HepG2 (cell line): ENCODE measurements around the gene CA11. TPM values are rescaled to one million over a fixed set of nuclear protein-coding genes. Genes with fewer than 3 reads are reported as not detected.

Experiments used
- ASH2L ChIP-seq: fragments of 300-600, 200-600 bp; sonication (generic); IDR thresholded peaks from 2 replicates; pipeline ENCODE4 v1.7.0; 2017; ENCODE audit warnings: low read depth, mild to moderate bottlenecking, moderate library complexity, mixed read lengths, low read length; ENCODE audit not compliant: insufficient read length
- CBX1 ChIP-seq: IDR thresholded peaks from one replicate; pipeline ENCODE4 v1.6.1; 2016; ENCODE audit warnings: antibody characterized with exemption, low read depth
- CREB1 ChIP-seq, 2 experiments: fragments of 450-650 bp in 1 of 2; IDR thresholded peaks; 2 replicates each; pipeline ENCODE4 v1.6.1; 2016 to 2017; ENCODE audit warnings: control low read depth in 1 of 2, mild to moderate bottlenecking in 1 of 2, missing compliant biosample characterization in 1 of 2, missing genetic modification characterization in 1 of 2
- HHEX ChIP-seq: IDR thresholded peaks from 2 replicates; pipeline ENCODE4 v1.6.1; 2016; ENCODE audit warnings: control low read depth
- ISL2 ChIP-seq: sonication (generic); formaldehyde crosslinking; IDR thresholded peaks from 2 replicates; pipeline ENCODE4 v1.5.0; 2020; ENCODE audit warnings: missing genetic modification reagents
- KAT2B ChIP-seq: fragments of 150-350 bp; IDR thresholded peaks from 2 replicates; pipeline ENCODE4 v1.6.1; 2014; ENCODE audit warnings: low read depth, low read length, borderline replicate concordance
- KDM2A ChIP-seq: sonication (generic); formaldehyde crosslinking; IDR thresholded peaks from 2 replicates; pipeline ENCODE4 v1.4.0; 2020; ENCODE audit warnings: low read depth, missing genetic modification reagents, borderline replicate concordance
- MAZ ChIP-seq, 2 experiments: sonication (generic) in 1 of 2; formaldehyde crosslinking in 1 of 2; IDR thresholded peaks; 2 replicates each; pipeline versions ENCODE4 v1.5.0 to v1.6.1; 2012 to 2020; ENCODE audit warnings: low read depth in 2 of 2, mild to moderate bottlenecking in 2 of 2, borderline replicate concordance in 1 of 2, improper control_type of control experiment in 1 of 2, low read length in 1 of 2, missing genetic modification reagents in 1 of 2, moderate library complexity in 1 of 2
- MLLT10 ChIP-seq: sonication (generic); formaldehyde crosslinking; IDR thresholded peaks from 2 replicates; pipeline ENCODE4 v1.4.0; 2020; ENCODE audit warnings: missing genetic modification reagents
- MYPOP ChIP-seq: sonication (generic); formaldehyde crosslinking; IDR thresholded peaks from 2 replicates; pipeline ENCODE4 v1.8.1; 2023; ENCODE audit warnings: mild to moderate bottlenecking, moderate library complexity, missing genetic modification reagents
- PHF21A ChIP-seq: sonication (generic); formaldehyde crosslinking; IDR thresholded peaks from 2 replicates; pipeline ENCODE4 v1.5.0; 2020; ENCODE audit warnings: mild to moderate bottlenecking, missing genetic modification reagents
- PLRG1 ChIP-seq: fragments of 450-650 bp; conservative IDR thresholded peaks from 2 replicates; pipeline ENCODE4 v1.6.1; 2016
- RARG ChIP-seq: sonication (generic); formaldehyde crosslinking; IDR thresholded peaks from 2 replicates; pipeline ENCODE4 v1.4.0; 2020; ENCODE audit warnings: low read depth, mild to moderate bottlenecking, missing genetic modification reagents
- RFXAP ChIP-seq: sonication (generic); formaldehyde crosslinking; IDR thresholded peaks from 2 replicates; pipeline ENCODE4 v1.4.0; 2020; ENCODE audit warnings: missing genetic modification reagents, borderline replicate concordance
- SAP130 ChIP-seq: IDR thresholded peaks from 2 replicates; pipeline ENCODE4 v1.6.1; 2016; ENCODE audit warnings: low read depth
- SP1 ChIP-seq, 2 experiments: fragments of 450-650 bp in 1 of 2; sonication (generic) in 1 of 2; formaldehyde crosslinking in 1 of 2; IDR thresholded peaks; 2 replicates each; pipeline versions ENCODE4 v1.4.0 to v1.6.1; 2016 to 2020; ENCODE audit warnings: missing genetic modification reagents in 1 of 2
- TBX3 ChIP-seq: fragments of 450-650 bp; IDR thresholded peaks from 2 replicates; pipeline ENCODE4 v1.6.1; 2017; ENCODE audit warnings: antibody characterized with exemption, mild to moderate bottlenecking, inconsistent platforms, borderline replicate concordance
- THAP11 ChIP-seq: IDR thresholded peaks from 2 replicates; pipeline ENCODE4 v1.6.1; 2016; ENCODE audit warnings: missing biosample characterization, missing genetic modification reagents
- XRCC5 ChIP-seq: fragments of 200-400 bp; formaldehyde crosslinking; optimal IDR thresholded peaks from 2 replicates; pipeline ENCODE3; 2017; ENCODE audit warnings: mild to moderate bottlenecking, low read length
- YEATS2 ChIP-seq: sonication (generic); formaldehyde crosslinking; IDR thresholded peaks from 2 replicates; pipeline ENCODE4 v1.4.0; 2020; ENCODE audit warnings: missing genetic modification reagents, borderline replicate concordance
- ZNF143 ChIP-seq: sonication (generic); formaldehyde crosslinking; IDR thresholded peaks from 2 replicates; pipeline ENCODE4 v1.4.0; 2020; ENCODE audit warnings: missing genetic modification reagents
- ZNF501 ChIP-seq: sonication (generic); formaldehyde crosslinking; IDR thresholded peaks from 2 replicates; pipeline ENCODE4 v1.5.1; 2020; ENCODE audit warnings: mild to moderate bottlenecking, moderate library complexity, missing genetic modification reagents
- ZNF546 ChIP-seq: sonication (generic); formaldehyde crosslinking; conservative IDR thresholded peaks from 2 replicates; pipeline ENCODE4 v1.8.1; 2023; ENCODE audit warnings: mild to moderate bottlenecking, missing genetic modification reagents
- ZNF709 ChIP-seq: sonication (generic); formaldehyde crosslinking; IDR thresholded peaks from 2 replicates; pipeline ENCODE4 v1.5.0; 2020; ENCODE audit warnings: mild to moderate bottlenecking, missing genetic modification reagents
- ZZZ3 ChIP-seq: sonication (generic); formaldehyde crosslinking; IDR thresholded peaks from 2 replicates; pipeline ENCODE4 v1.4.0; 2020; ENCODE audit warnings: missing genetic modification reagents, mild to moderate bottlenecking, borderline replicate concordance
- polyA plus RNA-seq, 8 experiments: library from polyadenylated mRNA; depleted of rRNA in 3 of 8; stranded (reverse) in 7 of 8; unstranded in 1 of 8; fragments of >200 nt; fragmentation: Illumina TruSeq in 4 of 8; extraction: Trizol in 4 of 8; gene quantifications; 2 replicates each; pipeline versions ENCODE4 v1.2.1 to v1.2.3, GENCODE V29; 2011 to 2016; ENCODE audit warnings: low read depth in 4 of 8, missing spikeins in 1 of 8, mixed read lengths in 1 of 8; ENCODE audit not compliant: insufficient read depth in 1 of 8
- total RNA-seq, 5 experiments: library from RNA; depleted of rRNA; stranded (reverse); fragments of >200 nt; fragmentation: Illumina TruSeq; extraction: Trizol; gene quantifications; 2 replicates each; pipeline ENCODE4 v1.2.3, GENCODE V29; 2016; ENCODE audit warnings: low read depth in 1 of 5
- TF ChIP-seq, protein P1 (sequence below): sonication (generic); formaldehyde crosslinking; IDR thresholded peaks from 2 replicates; pipeline ENCODE4 v1.8.1; 2022; ENCODE audit warnings: low read depth, mild to moderate bottlenecking, missing genetic modification reagents
- TF ChIP-seq, protein P2 (sequence below): IDR thresholded peaks from 2 replicates; pipeline ENCODE4 v1.6.1; 2016; ENCODE audit warnings: control low read depth

The CA11 gene
- total and polyA plus RNA-seq, 2 of the 13 experiments (the other 11 are each of a cell fraction or from before 2014, with no cell fraction given) = 0.41 to 0.58 TPM

- TF ChIP-seq HHEX (CRISPR knock-in tag) (no peak), THAP11 (CRISPR knock-in tag) (peak; percentile 87), MAZ (IDR thresholded peaks at IDR 0.05; ENCODE audit: borderline replicate concordance, low read depth, low read length) (peak; percentile 35; the same call in 1 of the 2 replicates), MAZ (CRISPR knock-in tag; IDR thresholded peaks at IDR 0.05; ENCODE audit: low read depth) (no peak), MYPOP (CRISPR knock-in tag) (no peak), PHF21A (CRISPR knock-in tag) (peak; percentile 50; the same call in 1 of the 2 replicates), ASH2L (no peak), ZNF546 (CRISPR knock-in tag) (no peak), RARG (CRISPR knock-in tag) (no peak), ZZZ3 (CRISPR knock-in tag) (no peak), SP1 (IDR thresholded peaks at IDR 0.05) (no peak), SP1 (CRISPR knock-in tag; IDR thresholded peaks at IDR 0.05) (peak; percentile 51; the same call in 1 of the 2 replicates), KDM2A (no peak), SAP130 (CRISPR knock-in tag) (peak; percentile 74), PLRG1 (no peak), ISL2 (CRISPR knock-in tag) (no peak), MLLT10 (CRISPR knock-in tag) (no peak), TBX3 (no peak), KAT2B (no peak), ZNF709 (CRISPR knock-in tag) (no peak), RFXAP (CRISPR knock-in tag) (peak; percentile 59; the same call in 1 of the 2 replicates), YEATS2 (CRISPR knock-in tag) (peak; percentile 70; the same call in 1 of the 2 replicates), ZNF143 (CRISPR knock-in tag) (peak; percentile 40; the same call in 1 of the 2 replicates), CBX1 (no peak), XRCC5 (peak; percentile 19), CREB1 (IDR thresholded peaks at IDR 0.05) (peak; percentile 71; the same call in 1 of the 2 replicates), CREB1 (CRISPR knock-in tag; IDR thresholded peaks at IDR 0.05) (peak; percentile 76), ZNF501 (CRISPR knock-in tag) (0 out of 2 replicates have a peak, but pooled peaks have one; percentile 28)
- TF ChIP-seq, protein P1, sequence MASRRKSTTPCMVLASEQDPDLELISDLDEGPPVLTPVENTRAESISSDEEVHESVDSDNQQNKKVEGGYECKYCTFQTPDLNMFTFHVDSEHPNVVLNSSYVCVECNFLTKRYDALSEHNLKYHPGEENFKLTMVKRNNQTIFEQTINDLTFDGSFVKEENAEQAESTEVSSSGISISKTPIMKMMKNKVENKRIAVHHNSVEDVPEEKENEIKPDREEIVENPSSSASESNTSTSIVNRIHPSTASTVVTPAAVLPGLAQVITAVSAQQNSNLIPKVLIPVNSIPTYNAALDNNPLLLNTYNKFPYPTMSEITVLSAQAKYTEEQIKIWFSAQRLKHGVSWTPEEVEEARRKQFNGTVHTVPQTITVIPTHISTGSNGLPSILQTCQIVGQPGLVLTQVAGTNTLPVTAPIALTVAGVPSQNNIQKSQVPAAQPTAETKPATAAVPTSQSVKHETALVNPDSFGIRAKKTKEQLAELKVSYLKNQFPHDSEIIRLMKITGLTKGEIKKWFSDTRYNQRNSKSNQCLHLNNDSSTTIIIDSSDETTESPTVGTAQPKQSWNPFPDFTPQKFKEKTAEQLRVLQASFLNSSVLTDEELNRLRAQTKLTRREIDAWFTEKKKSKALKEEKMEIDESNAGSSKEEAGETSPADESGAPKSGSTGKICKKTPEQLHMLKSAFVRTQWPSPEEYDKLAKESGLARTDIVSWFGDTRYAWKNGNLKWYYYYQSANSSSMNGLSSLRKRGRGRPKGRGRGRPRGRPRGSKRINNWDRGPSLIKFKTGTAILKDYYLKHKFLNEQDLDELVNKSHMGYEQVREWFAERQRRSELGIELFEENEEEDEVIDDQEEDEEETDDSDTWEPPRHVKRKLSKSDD (CRISPR knock-in tag) = peak; percentile 96
- TF ChIP-seq, protein P2, sequence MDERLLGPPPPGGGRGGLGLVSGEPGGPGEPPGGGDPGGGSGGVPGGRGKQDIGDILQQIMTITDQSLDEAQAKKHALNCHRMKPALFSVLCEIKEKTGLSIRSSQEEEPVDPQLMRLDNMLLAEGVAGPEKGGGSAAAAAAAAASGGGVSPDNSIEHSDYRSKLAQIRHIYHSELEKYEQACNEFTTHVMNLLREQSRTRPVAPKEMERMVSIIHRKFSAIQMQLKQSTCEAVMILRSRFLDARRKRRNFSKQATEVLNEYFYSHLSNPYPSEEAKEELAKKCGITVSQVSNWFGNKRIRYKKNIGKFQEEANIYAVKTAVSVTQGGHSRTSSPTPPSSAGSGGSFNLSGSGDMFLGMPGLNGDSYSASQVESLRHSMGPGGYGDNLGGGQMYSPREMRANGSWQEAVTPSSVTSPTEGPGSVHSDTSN (CRISPR knock-in tag) = no peak
Measured at GRCh38 chr19:48624067-48624594, 21.9 kb downstream of the CA11 start (continued).
